ENCODE measurements around the gene HBG2.

HBG2 gene

DNA sequence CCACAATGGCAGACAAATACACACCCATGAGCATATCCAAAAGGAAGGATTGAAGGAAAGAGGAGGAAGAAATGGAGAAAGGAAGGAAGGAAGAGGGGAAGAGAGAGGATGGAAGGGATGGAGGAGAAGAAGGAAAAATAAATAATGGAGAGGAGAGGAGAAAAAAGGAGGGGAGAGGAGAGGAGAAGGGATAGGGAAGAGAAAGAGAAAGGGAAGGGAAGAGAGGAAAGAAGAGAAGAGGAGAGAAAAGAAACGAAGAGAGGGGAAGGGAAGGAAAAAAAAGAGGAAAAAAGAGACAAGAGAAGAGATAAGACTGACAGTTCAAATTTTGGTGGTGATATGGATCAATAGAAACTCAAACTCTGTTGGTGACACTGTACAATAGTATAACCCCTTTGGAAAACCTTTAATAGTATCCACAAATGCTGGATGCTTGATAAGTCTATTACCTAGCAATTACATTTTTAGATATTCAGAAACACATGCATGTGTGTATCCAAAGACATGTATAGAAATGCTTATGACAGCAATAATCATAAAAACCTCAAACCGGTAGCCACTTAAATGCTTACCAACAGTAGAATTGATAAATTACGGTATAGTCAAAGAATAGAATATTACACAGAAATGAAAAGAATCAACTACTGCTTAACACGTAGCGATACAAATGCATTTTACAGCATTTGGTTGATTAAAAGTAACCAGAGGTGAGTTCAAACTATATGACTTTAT, 19.1 kb downstream of the HBG2 start:
- peaks cover 5 to 8% of the 10 kb centered on the region in 2 donors for H3K4me1 Mint-ChIP-seq
- H3K4me3 Mint-ChIP-seq, result no peak overlapping the region
- ATAC-seq (replicated peaks) (no peak), DNase-seq (no peak)
- H3K36me3 Mint-ChIP-seq, result no peaks in the 10 kb centered on the region
- H3K27me3 Mint-ChIP-seq, result peaks cover 0 to 5% of the 10 kb centered on the region in 2 donors
- no peak overlapping the region for H3K27ac Mint-ChIP-seq
- H3K9me3 Mint-ChIP-seq, result no peaks in the 10 kb centered on the region

DNA sequence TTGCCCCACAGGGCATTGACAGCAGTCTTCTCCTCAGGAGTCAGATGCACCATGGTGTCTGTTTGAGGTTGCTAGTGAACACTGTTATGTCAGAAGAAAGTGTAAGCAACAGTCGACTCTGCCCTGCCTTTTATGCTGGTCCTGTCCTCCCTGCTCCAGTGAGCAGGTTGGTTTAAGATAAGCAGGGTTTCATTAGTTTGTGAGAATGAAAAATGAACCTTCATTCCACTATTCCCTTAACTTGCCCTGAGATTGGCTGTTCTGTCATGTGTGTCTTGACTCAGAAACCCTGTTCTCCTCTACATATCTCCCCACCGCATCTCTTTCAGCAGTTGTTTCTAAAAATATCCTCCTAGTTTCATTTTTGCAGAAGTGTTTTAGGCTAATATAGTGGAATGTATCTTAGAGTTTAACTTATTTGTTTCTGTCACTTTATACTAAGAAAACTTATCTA, 20.2 kb downstream of the HBG2 start, which contains the start of gene HBD:
Gene HBD (minus strand): TSS at position 103 of the 454 bp plus-strand sequence. CDS start 50 bp downstream, at position 53.
- Mint-ChIP-seq H3K4me3 (no peak within 1 kb of the TSS), H3K27ac (no peak within 1 kb of the TSS), H3K4me1 (peaks cover 5 to 8% of the 10 kb centered on the region in 2 donors), H3K27me3 (peaks cover 0 to 5% of the 10 kb centered on the region in 2 donors), H3K36me3 (no peaks in the 10 kb centered on the region), H3K9me3 (no peaks in the 10 kb centered on the region)
- ATAC-seq (replicated peaks) (peak in 1 of 2 donors; percentile 31), DNase-seq (no peak)

DNA sequence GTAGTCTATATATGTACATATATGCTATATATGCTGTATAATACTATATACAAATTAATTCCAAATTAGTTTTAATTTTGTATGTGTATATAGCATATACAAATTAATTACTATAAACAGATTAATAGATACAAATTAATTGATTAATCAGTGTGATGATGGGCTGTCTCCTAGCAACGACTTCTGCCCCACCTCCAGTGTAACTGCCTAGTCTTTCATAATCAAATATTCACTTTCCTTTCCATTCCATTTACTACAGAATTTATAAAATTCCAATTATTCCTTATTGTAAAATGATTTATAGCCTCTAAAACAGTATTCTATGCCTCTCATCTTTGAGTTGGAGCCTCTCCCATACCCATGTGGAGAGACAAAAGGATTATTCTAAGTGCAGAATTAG, 21.3 kb downstream of the HBG2 start:
- Mint-ChIP-seq H3K9me3 (no peaks in the 10 kb centered on the region), H3K27ac (no peak overlapping the region), H3K36me3 (no peaks in the 10 kb centered on the region), H3K4me1 (peaks cover 5 to 8% of the 10 kb centered on the region in 2 donors), H3K4me3 (no peak overlapping the region), H3K27me3 (peaks cover 0 to under 1% of the 10 kb centered on the region in 2 donors)
- no peak for DNase-seq
- no peak for ATAC-seq (replicated peaks)

DNA sequence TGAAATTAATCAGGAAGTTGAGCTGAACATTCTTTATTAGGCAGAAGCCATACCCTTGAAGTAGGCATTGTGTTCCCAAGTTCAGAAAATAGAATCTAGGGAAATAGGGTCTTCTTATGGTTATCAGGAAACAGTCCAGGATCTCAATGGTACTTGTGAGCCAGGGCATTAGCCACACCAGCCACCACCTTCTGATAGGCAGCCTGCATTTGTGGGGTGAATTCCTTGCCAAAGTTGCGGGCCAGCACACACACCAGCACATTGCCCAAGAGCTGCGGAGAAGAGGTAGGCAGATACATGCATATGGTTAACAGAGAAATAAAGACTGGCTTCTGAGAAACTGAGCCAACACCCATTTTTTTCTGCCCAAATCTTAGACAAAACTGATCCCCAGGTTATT, 21.8 kb downstream of the HBG2 start:
- ATAC-seq (replicated peaks), result no peak

DNA sequence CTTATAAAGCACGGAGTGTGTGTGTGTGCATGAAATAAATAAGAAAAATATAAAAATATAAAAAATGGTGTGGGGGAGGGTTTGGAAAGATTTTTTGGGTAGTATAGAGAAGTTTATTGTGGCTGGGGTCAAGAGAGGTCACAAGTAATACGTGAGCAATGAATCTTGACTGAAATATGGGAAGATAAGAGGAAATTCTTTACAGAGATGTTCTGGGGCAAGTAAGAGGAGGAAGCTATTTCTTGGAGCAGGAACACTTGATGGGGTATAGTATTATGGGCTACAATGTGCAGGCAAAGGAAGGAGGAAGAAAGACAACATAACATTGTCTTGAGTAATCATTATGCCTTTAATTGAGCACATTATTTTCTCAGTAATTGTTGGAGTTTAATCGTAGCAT, 22.4 kb downstream of the HBG2 start:
- Mint-ChIP-seq H3K27ac (no peak overlapping the region), H3K27me3 (no peaks in the 10 kb centered on the region), H3K4me3 (no peak overlapping the region), H3K36me3 (no peaks in the 10 kb centered on the region), H3K9me3 (no peaks in the 10 kb centered on the region), H3K4me1 (peaks cover 5 to 8% of the 10 kb centered on the region in 2 donors)
- DNase-seq, result no peak
- no peak for ATAC-seq (replicated peaks)

More for the DNA sequence above, 21.8 kb downstream of the HBG2 start:
- no peak for DNase-seq
- Mint-ChIP-seq H3K36me3 (no peaks in the 10 kb centered on the region), H3K4me1 (peaks cover 5 to 8% of the 10 kb centered on the region in 2 donors), H3K4me3 (no peak overlapping the region), H3K27ac (no peak overlapping the region), H3K9me3 (no peaks in the 10 kb centered on the region), H3K27me3 (no peaks in the 10 kb centered on the region)

DNA sequence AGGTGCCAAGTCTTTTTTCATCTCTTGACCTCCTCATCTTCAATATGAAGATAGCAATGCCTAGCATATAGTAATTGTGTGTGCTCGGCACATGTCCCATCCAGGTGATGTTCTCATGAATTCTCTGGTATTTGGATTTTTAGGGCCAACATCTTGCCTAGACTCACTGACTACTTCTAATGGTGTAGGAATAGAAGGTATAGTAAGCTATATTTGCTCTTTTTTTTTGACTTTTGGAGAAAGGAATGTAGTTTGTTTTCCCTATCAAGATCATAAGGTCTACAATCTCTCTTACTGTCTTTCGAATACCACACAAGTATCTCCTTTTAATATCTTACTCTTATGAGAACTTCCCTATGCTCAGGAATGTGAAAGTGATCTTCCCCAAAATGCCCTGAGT, 23.5 kb downstream of the HBG2 start:
- DNase-seq (no peak), ATAC-seq (replicated peaks) (no peak)
- Mint-ChIP-seq H3K27me3 (no peaks in the 10 kb centered on the region), H3K36me3 (no peaks in the 10 kb centered on the region), H3K4me1 (peaks cover 5 to 8% of the 10 kb centered on the region in 2 donors), H3K9me3 (no peaks in the 10 kb centered on the region), H3K4me3 (no peak overlapping the region), H3K27ac (no peak overlapping the region)

DNA sequence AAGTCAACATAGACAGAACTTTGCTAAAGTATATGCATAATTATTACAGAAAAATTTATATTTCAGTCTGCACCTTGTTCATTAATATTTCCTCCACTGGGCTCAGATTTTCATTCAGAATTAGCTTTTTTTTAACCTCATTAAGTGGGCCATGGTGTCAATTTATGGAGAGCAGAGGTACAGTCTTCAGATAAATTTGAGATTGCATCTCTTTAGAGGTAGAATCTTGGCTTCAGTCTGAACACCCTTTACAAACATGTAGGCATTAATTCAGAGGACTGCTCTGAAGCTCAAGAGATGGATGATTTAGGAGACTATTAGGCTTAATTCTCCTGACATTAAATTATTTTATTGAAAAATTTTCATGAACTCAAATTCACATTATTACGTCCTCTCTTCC, 24.3 kb downstream of the HBG2 start:
- Mint-ChIP-seq H3K9me3 (no peaks in the 10 kb centered on the region), H3K27ac (no peak overlapping the region), H3K4me3 (no peak overlapping the region), H3K36me3 (no peaks in the 10 kb centered on the region), H3K27me3 (no peaks in the 10 kb centered on the region), H3K4me1 (peaks cover 5 to 8% of the 10 kb centered on the region in 2 donors)
- no peak for ATAC-seq (replicated peaks)
- no peak for DNase-seq

DNA sequence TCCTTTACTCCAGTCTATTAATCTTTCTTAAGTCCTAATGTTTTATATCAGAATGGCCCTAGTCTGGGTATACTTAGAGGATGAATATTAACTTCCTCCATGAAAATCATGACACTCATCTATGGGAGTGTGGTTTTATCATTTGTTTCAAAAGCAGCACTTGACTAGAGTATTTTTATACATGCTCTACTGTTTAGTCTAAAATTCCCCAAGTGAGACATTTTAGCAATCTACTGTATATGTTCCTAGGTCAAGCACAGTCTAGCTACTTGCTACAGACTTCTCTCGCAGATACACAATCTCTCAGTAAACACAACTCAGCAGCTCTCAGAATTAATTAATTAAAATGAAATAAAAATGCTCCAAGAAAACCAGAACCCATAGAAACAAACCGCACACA, 24.8 kb downstream of the HBG2 start:
- Mint-ChIP-seq H3K4me1 (peaks cover 5 to 8% of the 10 kb centered on the region in 2 donors), H3K4me3 (no peak overlapping the region), H3K27ac (no peak overlapping the region), H3K27me3 (no peaks in the 10 kb centered on the region), H3K36me3 (no peaks in the 10 kb centered on the region), H3K9me3 (no peaks in the 10 kb centered on the region)
- ATAC-seq (replicated peaks), result no peak
- no peak for DNase-seq

DNA sequence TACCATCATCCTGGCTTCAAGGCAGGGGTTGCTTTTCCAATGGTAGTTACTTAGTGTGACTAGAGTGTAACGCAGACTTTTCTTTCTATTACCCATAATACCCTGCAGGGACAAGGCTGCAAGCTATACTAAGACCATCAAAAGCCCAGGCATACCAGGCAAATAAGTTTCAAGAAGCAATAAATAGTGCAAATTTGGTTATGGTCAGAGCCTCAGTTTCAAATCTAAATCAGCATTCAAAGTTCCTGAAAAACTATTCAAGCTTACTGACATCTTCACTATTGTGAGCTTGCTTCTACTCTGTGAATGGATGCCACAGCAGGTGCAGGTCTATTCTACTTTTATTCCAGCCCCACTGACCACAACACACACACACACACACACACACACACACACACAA, 25.2 kb downstream of the HBG2 start:
- ATAC-seq (replicated peaks), result no peak
- no peaks in the 10 kb centered on the region for H3K36me3 Mint-ChIP-seq
- no peaks in the 10 kb centered on the region for H3K9me3 Mint-ChIP-seq
- H3K4me3 Mint-ChIP-seq, result no peak overlapping the region
- H3K27ac Mint-ChIP-seq, result no peak overlapping the region
- DNase-seq, result no peak
- peaks cover 3 to 5% of the 10 kb centered on the region in 2 donors for H3K4me1 Mint-ChIP-seq
- no peaks in the 10 kb centered on the region for H3K27me3 Mint-ChIP-seq

DNA sequence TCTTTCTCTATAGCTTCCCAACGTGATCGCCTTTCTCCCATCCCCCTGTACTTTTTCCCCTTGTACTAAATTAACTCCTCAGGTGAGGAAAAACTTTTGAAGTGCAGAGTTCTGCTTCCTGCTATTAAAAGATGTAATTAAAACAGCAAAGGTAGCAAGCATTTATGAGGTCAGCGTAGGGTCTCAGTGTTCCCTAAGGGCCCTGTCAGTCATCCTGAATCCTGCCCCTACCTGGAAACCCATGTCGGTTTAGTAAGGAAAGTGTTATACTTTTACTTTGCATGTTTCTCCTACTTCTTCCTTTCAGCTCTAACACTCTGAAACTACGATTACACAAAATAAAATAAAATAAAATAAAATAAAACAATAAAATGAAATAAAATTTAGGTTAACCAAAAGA, 26.5 kb downstream of the HBG2 start:
- no peak overlapping the region for H3K4me3 Mint-ChIP-seq
- H3K4me1 Mint-ChIP-seq, result no peaks in the 10 kb centered on the region
- no peaks in the 10 kb centered on the region for H3K27me3 Mint-ChIP-seq
- DNase-seq, result no peak
- H3K36me3 Mint-ChIP-seq, result no peaks in the 10 kb centered on the region
- ATAC-seq (replicated peaks), result no peak
- H3K27ac Mint-ChIP-seq, result no peak overlapping the region
- H3K9me3 Mint-ChIP-seq, result no peaks in the 10 kb centered on the region

DNA sequence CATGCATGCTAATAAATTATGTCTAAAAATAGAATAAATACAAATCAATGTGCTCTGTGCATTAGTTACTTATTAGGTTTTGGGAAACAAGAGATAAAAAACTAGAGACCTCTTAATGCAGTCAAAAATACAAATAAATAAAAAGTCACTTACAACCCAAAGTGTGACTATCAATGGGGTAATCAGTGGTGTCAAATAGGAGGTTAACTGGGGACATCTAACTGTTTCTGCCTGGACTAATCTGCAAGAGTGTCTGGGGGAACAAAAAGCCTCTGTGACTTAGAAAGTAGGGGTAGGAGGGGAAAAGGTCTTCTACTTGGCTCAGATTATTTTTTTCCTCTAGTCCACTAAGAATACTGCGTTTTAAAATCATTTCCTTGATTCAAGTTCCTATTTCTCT, 26.9 kb downstream of the HBG2 start:
- H3K27me3 Mint-ChIP-seq, result no peaks in the 10 kb centered on the region
- H3K4me3 Mint-ChIP-seq, result no peak overlapping the region
- DNase-seq (no peak), ATAC-seq (replicated peaks) (no peak)
- no peaks in the 10 kb centered on the region for H3K36me3 Mint-ChIP-seq
- H3K9me3 Mint-ChIP-seq, result no peaks in the 10 kb centered on the region
- no peak overlapping the region for H3K27ac Mint-ChIP-seq
- no peaks in the 10 kb centered on the region for H3K4me1 Mint-ChIP-seq

DNA sequence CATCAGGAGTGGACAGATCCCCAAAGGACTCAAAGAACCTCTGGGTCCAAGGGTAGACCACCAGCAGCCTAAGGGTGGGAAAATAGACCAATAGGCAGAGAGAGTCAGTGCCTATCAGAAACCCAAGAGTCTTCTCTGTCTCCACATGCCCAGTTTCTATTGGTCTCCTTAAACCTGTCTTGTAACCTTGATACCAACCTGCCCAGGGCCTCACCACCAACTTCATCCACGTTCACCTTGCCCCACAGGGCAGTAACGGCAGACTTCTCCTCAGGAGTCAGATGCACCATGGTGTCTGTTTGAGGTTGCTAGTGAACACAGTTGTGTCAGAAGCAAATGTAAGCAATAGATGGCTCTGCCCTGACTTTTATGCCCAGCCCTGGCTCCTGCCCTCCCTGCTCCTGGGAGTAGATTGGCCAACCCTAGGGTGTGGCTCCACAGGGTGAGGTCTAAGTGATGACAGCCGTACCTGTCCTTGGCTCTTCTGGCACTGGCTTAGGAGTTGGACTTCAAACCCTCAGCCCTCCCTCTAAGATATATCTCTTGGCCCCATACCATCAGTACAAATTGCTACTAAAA, 27.8 kb downstream of the HBG2 start, which contains the start of gene HBB:
Gene HBB (minus strand): TSS at position 340 of the 579 bp plus-strand sequence. CDS start 50 bp downstream, at position 290.
- H3K27me3 Mint-ChIP-seq, result no peaks in the 10 kb centered on the region
- H3K36me3 Mint-ChIP-seq, result no peaks in the 10 kb centered on the region
- H3K4me1 Mint-ChIP-seq, result no peaks in the 10 kb centered on the region
- DNase-seq, result no peak
- no peak within 1 kb of the TSS for H3K27ac Mint-ChIP-seq
- ATAC-seq (replicated peaks), result no peak
- no peak within 1 kb of the TSS for H3K4me3 Mint-ChIP-seq
- H3K9me3 Mint-ChIP-seq, result no peaks in the 10 kb centered on the region

DNA sequence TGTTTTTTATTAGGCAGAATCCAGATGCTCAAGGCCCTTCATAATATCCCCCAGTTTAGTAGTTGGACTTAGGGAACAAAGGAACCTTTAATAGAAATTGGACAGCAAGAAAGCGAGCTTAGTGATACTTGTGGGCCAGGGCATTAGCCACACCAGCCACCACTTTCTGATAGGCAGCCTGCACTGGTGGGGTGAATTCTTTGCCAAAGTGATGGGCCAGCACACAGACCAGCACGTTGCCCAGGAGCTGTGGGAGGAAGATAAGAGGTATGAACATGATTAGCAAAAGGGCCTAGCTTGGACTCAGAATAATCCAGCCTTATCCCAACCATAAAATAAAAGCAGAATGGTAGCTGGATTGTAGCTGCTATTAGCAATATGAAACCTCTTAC, 29.1 kb downstream of the HBG2 start:
- H3K27ac Mint-ChIP-seq, result no peak overlapping the region
- H3K36me3 Mint-ChIP-seq, result no peaks in the 10 kb centered on the region
- H3K4me3 Mint-ChIP-seq, result no peak overlapping the region
- no peaks in the 10 kb centered on the region for H3K27me3 Mint-ChIP-seq
- ATAC-seq (replicated peaks) (no peak), DNase-seq (no peak)
- no peaks in the 10 kb centered on the region for H3K4me1 Mint-ChIP-seq
- H3K9me3 Mint-ChIP-seq, result peaks cover 0 to 2% of the 10 kb centered on the region in 2 donors

DNA sequence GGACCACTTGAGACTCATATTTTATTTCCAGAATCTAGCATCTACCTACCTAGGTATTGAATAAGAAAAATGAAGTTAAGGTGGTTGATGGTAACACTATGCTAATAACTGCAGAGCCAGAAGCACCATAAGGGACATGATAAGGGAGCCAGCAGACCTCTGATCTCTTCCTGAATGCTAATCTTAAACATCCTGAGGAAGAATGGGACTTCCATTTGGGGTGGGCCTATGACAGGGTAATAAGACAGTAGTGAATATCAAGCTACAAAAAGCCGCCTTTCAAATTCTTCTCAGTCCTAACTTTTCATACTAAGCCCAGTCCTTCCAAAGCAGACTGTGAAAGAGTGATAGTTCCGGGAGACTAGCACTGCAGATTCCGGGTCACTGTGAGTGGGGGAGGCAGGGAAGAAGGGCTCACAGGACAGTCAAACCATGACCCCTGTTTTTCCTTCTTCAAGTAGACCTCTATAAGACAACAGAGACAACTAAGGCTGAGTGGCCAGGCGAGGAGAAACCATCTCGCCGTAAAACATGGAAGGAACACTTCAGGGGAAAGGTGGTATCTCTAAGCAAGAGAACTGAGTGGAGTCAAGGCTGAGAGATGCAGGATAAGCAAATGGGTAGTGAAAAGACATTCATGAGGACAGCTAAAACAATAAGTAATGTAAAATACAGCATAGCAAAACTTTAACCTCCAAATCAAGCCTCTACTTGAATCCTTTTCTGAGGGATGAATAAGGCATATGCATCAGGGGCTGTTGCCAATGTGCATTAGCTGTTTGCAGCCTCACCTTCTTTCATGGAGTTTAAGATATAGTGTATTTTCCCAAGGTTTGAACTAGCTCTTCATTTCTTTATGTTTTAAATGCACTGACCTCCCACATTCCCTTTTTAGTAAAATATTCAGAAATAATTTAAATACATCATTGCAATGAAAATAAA, 29.8 kb downstream of the HBG2 start:
- ATAC-seq (replicated peaks), result no peak
- no peak for DNase-seq
- Mint-ChIP-seq H3K36me3 (no peaks in the 10 kb centered on the region), H3K27me3 (peaks cover 0 to under 1% of the 10 kb centered on the region in 2 donors), H3K4me3 (no peak overlapping the region), H3K27ac (no peak overlapping the region), H3K9me3 (peaks cover 0 to 2% of the 10 kb centered on the region in 2 donors), H3K4me1 (no peaks in the 10 kb centered on the region)

Measured in stimulated activated naive B cell treated with anti-CD40 and anti-IgM and Interleukin-4, amounts not matched to agents 10 μg/mL and 1 μg/mL and 100 μg/mL, for 72 hours (primary cell).